Measurements from ENCODE around the gene GLB1L2.

DNA sequence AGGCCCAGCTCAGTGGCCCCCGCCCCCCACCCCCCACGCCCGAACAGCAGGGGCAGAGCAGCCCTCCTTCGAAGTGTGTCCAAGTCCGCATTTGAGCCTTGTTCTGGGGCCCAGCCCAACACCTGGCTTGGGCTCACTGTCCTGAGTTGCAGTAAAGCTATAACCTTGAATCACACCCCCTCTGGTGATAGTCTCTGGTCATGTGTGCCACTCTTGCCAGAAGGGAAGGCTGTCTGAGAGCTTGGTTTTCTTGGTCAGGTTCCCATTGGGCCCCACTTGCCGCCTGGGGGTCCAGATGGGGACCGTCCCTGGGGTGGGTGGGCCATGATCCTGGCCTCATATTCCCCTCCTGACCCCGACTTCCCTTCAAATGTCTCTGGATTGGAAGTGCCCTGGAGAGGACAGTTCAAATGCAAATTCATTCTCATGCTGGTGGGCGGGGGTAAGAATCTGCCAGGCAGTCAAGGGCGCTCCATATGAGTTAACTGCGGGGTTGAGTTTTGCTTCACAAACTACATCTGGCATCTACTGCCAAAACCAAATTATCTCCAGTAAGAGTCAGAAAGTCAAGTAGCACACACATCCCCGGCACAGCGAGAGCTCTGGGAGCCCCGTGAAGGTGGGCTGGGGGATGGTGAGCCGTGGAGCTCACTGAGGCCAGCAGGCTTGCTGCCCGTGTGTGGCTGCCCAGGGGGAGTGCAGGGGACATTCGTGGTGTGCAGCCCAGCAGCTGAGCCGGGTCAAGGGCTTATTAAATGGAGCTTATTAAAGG lies 44.5 kb downstream of the GLB1L2 start:
- TF ChIP-seq TAF1 (IDR thresholded peaks at IDR 0.05; ENCODE audit: borderline replicate concordance, insufficient read depth, low read length) (no peak), POLR2AphosphoS5 (IDR thresholded peaks at IDR 0.05; ENCODE audit: low read depth, low read length) (no peak), FOXP2 (optimal IDR thresholded peaks at IDR 0.05; ENCODE audit: borderline replicate concordance, extremely low read depth, extremely low read length, insufficient read depth) (no peak)
- TF ChIP-seq, protein P1, sequence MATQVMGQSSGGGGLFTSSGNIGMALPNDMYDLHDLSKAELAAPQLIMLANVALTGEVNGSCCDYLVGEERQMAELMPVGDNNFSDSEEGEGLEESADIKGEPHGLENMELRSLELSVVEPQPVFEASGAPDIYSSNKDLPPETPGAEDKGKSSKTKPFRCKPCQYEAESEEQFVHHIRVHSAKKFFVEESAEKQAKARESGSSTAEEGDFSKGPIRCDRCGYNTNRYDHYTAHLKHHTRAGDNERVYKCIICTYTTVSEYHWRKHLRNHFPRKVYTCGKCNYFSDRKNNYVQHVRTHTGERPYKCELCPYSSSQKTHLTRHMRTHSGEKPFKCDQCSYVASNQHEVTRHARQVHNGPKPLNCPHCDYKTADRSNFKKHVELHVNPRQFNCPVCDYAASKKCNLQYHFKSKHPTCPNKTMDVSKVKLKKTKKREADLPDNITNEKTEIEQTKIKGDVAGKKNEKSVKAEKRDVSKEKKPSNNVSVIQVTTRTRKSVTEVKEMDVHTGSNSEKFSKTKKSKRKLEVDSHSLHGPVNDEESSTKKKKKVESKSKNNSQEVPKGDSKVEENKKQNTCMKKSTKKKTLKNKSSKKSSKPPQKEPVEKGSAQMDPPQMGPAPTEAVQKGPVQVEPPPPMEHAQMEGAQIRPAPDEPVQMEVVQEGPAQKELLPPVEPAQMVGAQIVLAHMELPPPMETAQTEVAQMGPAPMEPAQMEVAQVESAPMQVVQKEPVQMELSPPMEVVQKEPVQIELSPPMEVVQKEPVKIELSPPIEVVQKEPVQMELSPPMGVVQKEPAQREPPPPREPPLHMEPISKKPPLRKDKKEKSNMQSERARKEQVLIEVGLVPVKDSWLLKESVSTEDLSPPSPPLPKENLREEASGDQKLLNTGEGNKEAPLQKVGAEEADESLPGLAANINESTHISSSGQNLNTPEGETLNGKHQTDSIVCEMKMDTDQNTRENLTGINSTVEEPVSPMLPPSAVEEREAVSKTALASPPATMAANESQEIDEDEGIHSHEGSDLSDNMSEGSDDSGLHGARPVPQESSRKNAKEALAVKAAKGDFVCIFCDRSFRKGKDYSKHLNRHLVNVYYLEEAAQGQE (IDR thresholded peaks at IDR 0.05; ENCODE audit: insufficient read depth in 1 of 2, low read depth in 2 of 2, low read length in 2 of 2) = no peak

All from PFSK-1 (cell line).